ENCODE measurements around the gene ANK2.

ANK2 gene

GRCh38 chr4:113101669-113102068 lies 52.2 kb downstream of the ANK2 start:
- no peak for DNase-seq

- no peak for DNase-seq
Measured at GRCh38 chr4:113103556-113103955, 54.1 kb downstream of the ANK2 start.

DNA sequence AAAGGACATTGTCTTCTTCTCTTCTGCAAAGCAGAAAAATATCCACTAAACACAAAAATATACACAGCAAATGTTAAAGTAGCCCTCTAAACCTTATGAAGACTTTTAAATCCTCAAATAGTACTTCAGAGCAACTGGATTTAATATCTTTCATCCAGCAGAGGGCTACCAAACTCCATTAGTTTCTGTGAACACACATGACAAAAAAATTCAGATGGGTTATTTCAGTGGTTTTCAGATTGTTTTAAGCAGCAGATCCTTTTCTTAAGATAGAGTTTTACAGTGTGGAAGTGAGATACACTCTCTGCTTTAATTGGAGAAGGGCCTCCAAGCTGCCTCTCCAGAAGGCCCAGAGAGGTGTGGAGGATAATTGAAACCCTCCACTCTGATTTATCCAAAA lies 56.7 kb downstream of the ANK2 start:
- DNase-seq, result no peak

- DNase-seq, result peak; percentile 25
Measured at GRCh38 chr4:113109106-113109718, 59.8 kb downstream of the ANK2 start.

DNA sequence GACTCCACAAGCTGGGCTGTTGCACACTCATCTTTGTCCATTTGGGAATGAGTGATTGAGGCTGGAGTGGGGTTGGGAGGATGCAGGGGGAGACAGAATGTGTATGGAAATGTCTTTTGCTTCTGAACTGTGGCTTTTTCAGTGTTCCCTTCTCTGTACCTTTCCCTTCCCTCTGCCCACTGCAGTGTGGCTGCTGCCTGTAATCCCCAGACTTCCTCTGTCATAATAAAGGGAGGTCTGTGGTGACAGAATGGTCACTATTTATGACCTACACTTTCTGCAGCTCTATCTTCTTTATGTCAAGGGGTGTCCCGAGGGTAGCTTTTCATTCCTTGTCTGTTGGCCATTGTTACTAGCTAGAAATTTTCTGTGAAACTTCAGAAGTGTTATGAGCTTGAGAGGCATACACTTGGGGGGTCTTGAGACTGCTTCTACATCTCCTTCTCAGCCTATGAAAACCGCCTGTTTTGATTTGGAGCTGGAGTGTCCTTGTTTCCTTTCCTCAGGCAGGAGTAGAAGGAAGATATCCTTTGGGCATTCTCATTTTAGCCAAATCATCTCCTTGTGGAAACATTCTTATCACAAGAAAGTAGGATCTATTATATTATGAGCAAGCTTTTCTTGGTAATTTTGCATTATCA lies 63.0 kb downstream of the ANK2 start:
- no peak for DNase-seq

DNA sequence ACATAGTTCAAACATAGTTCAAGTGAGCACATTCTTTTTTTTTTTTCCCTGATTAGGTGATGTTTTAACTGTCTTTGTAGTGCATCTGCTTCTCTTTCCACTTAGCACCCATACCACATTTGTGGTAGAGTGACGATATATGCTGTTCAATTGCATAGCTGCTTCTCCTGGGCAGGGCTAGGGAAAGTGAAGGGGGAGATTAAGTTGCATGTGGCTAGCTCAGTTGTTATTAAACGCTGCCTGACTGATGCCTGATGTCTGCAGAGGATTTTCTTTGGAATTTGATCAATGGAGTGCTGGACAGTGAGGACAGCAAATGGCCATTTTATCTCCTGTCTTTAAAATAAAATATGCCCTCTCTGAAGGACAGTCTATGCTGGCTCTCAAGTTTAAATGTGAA lies 63.7 kb downstream of the ANK2 start:
- DNase-seq, result no peak

DNA sequence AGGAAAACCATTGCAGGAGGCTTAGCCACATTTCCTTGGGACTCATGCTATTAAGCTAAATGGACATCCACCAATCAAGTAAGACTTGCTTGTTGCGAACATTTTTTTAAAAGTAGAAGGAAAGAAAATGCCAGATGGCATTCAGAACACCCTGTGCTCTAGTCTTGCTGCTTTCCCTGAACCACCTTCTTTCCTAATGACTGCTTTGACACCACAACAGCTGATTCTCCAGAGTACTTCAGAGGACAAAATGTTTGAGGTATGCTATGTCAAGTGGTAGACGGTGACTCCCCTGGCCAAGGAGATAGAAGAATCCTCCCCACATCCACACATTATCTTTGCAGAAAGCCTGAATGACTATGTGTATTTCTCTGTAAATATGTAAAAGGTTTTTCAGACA lies 65.4 kb downstream of the ANK2 start:
- DNase-seq, result no peak

DNA sequence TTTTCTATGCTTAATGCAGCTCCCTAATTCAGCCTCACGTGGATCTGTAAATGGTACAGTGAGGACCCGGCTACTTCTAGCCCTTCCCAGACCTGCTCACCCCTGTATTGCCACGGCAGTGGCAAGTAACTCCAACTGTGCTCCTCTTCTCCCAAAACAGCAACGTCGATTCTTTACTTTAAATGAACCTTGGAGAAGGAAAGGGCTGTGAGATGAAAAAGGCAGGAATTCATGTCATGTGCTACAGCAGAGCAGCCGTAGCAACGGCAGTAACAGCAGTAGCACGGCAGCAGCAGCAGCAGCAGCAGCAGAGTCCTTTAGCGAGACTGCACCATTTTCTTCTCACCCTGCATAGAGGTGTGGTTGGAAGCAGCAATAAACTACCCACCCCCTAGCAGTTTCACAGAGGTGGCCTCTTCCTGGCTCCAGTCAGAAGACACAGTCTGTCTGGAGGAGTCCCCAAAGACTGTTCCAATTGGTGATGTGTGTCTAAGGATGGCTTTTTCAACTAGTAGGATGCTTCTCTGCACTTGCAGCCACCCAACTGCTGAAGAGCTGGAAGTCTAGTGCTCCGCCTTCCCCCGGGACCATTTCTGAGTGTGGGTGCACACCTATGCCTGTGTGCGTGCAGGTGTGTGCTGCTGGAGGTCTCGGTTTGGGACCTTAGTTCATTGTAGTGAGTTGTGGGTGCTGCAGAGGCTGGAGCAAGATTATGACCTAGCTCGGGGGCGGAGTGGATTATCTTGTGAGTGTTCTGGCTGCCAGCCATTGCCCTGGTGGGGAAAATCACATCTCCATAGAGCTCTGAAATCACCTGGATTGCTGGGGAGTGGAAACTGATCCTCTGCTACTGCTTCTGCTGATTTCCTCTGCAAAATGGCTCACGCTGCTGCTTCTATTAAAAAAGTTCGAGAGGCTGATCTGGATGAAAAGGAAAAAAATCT lies 67.2 kb downstream of the ANK2 start:
- DNase-seq, result peak; percentile 52

DNA sequence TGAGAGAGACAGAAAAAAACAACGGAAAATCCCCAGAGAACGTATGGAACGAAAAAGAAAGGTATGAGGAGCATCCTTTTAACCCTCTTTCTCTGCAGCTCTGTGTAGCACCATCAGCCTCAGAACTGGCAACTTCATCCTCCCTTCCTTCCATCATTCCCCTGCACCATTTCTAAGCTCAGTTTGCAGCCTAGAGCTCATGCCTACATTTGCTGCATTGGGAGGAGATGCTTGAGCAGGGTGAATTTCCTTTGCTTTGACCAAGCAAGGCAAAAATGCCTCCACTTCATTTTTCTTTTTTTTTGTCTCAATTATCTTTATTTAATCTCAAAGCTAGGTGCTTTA lies 67.9 kb downstream of the ANK2 start:
- DNase-seq, result no peak

GRCh38 chr4:113122066-113122465 lies 72.6 kb downstream of the ANK2 start:
- no peak for DNase-seq

- DNase-seq, result no peak
Measured at GRCh38 chr4:113125418-113125817, 76.0 kb downstream of the ANK2 start.

DNA sequence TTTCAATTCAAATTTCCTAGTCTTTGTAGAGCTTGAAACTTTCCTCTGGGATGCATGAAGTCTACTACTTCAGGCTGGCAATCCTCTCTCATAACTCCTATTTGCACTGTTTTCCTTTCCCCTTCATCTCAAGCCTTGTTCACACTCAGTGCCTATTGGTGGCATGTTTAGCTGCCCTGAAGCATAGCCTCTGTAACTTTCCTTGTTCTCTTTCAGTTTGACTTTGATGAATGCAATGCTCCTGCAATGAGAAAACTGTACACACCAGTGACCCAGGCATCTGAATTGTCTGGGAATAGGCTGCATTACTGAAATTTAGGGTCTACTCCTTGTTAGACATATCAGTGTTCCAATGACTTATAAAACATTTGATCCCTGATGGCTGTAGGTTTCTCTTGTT lies 81.7 kb downstream of the ANK2 start:
- DNase-seq, result no peak

- no peak for DNase-seq
Measured at GRCh38 chr4:113131621-113132020, 82.2 kb downstream of the ANK2 start.

DNA sequence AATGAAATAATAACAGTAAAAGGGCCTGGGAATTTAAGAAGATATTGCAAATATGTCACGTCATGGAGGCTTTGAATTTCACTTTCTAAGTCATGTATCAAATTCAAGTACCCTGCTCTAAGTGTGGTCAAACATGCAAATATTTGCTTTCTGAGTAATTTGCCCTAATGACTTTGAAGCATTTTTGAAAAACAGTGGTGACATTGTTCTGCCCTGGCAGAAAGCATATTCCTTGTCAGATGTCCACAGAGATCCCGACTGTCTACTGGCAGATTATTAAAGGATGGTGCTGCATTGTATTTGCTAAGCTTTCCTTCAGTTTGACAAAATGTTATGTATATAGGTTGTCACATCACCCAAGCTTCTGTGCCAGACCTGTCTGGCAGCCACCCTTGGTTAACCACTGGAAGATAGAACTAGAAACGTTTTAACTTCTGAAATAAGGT lies 92.5 kb downstream of the ANK2 start:
- peak; percentile 87 for DNase-seq

- no peak for DNase-seq
Measured at GRCh38 chr4:113142351-113142750, 92.9 kb downstream of the ANK2 start.

- DNase-seq, result no peak
Measured at GRCh38 chr4:113144091-113144490, 94.6 kb downstream of the ANK2 start.

DNA sequence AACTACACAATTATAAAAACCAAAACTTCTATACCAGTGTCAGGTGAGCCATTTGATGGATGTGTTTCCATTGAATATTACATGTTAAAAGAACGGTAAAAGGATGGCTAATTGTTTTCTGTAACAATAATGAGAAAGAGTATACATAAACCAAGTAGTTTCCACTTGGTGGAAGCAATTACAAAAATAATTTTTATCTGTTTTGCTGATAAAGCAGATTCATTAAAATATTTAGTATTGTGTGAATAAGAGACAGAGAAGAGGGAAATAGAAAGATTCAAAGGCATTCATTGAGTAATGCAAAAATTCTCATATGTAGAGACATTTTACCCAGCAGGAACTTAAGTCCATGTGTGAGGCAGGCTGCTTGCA lies 95.7 kb downstream of the ANK2 start:
- no peak for DNase-seq

DNA sequence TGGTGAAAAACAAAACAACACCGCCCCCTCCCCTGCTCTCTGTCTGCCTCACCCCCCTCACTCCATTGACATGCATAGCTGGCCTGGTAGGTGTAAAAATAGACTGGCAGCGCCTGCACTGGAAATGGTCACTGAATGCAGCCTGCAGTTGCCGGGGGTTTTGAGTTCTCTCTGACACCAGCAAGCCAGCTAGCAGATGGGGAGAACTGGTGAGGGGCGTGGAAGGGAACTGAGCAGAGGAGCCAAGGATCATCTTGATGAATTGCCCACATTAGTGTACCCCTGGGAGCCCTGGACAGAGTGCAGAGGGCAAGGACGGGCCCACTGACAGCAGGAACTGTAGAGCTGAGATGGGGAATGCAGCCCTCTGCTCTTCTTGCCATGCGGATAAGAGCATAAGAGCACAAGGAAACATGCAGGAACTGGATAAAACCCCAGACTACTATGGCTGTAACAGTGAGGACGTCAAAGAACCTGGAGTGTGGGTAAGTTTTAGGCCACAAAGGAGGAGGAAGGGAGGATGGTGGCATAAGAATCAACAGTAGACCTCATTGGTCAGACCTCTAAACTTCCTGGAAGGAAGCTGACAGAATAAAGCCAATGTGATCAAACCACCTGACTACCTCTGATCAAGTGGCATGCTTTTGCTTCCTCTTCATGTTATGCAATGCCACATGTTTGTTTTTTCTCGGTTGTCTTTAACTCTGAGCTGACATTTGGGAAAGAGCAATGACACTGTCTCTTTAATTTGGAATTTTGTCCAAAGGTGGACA lies 96.3 kb downstream of the ANK2 start:
- DNase-seq, result peak; percentile 35

DNA sequence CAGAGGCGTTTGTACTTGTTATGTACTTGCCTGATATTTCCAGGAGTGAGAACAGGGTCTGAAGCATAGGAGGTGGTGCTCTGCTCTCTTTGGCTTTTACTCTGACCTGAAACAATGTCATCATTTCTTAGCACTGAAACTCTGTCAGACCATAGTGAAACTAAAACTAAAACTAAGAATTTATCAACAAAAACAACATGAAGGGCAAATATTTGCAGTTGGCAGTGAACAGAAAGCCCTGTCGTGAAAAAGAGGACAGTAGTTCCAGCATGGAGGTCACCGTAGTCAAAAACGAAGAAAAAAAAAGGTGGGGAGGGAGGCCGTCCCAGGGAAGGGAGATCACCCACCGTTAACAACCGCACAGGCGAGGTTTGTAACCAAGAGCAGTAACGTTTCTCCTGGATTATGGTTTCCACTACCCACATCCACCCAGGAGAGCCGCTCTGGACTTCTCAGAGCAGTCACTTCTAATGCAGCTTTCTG lies 97.5 kb downstream of the ANK2 start:
- DNase-seq, result no peak

DNA sequence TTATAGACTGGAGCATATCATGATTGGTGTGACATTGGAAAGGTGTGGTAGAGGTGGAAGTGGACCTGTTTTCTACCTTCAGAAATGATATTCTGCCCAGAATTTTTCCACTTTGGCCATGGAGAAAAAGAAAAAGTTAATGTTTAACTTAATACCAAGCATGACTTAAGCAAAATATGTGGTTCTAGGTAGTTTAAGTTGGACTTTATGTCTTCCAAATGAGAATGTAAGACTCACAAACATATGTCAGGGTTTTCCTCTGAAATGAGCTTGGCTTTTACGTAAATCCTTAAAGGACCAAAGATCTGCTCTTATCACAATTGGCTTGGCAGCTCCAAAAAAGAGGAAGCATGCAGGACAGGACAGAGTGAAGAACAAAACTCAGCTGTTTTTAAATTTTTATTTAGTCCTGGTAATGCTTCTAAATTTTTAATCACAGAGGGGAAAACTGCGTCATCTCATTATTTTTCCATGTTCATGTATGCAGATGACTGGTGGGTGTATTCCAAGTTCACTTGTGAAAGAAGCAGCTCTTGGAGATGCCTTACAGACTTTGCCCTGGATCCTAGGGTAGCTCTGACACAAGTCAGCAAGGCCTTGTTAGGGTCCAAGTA lies 98.2 kb downstream of the ANK2 start:
- DNase-seq, result no peak

GRCh38 chr4:113148925-113149324 lies 99.5 kb downstream of the ANK2 start:
- DNase-seq, result no peak

- DNase-seq, result no peak
Measured at GRCh38 chr4:113153529-113154101, 104.2 kb downstream of the ANK2 start.
